PFSK-1 (cell line): ENCODE measurements around the gene GPR55.

Experiments used
- FOXP2 ChIP-seq: optimal IDR thresholded peaks from 2 replicates; pipeline ENCODE3; 2011; ENCODE audit warnings: borderline replicate concordance, control low read depth, inconsistent platforms; ENCODE audit not compliant: insufficient read depth; ENCODE audit errors: extremely low read length, extremely low read depth
- POLR2AphosphoS5 ChIP-seq: IDR thresholded peaks from 2 replicates; pipeline ENCODE4 v1.6.1; 2012; ENCODE audit warnings: low read depth, mild to moderate bottlenecking, control low read depth, low read length, moderate library complexity
- REST ChIP-seq, 2 experiments: IDR thresholded peaks; 2 replicates each; pipeline versions ENCODE4 v1.6.1 to v1.8.0; 2011 to 2012; ENCODE audit warnings: low read depth in 2 of 2, low read length in 2 of 2, control low read depth in 1 of 2, inconsistent platforms in 1 of 2, mild to moderate bottlenecking in 1 of 2, moderate library complexity in 1 of 2; ENCODE audit not compliant: insufficient read depth in 1 of 2
- SIN3A ChIP-seq: IDR thresholded peaks from 2 replicates; pipeline ENCODE4 v1.6.1; 2012; ENCODE audit warnings: mild to moderate bottlenecking, low read length, moderate library complexity, borderline replicate concordance; ENCODE audit not compliant: insufficient read depth
- TAF1 ChIP-seq: IDR thresholded peaks from 2 replicates; pipeline ENCODE4 v1.6.1; 2012; ENCODE audit warnings: low read length, control low read depth, borderline replicate concordance; ENCODE audit not compliant: insufficient read depth

Gene GPR55

GRCh38 chr2:230869914-230870543 is 55.0 kb downstream of the GPR55 start:
- no peak for TF ChIP-seq FOXP2
- TF ChIP-seq TAF1: no peak
- no peak for TF ChIP-seq REST (IDR thresholded peaks at IDR 0.05; ENCODE audit: insufficient read depth in 1 of 2, low read depth in 2 of 2, low read length in 2 of 2)
- TF ChIP-seq SIN3A: no peak
- TF ChIP-seq POLR2AphosphoS5: no peak

- TF ChIP-seq POLR2AphosphoS5 (no peak), REST (IDR thresholded peaks at IDR 0.05; ENCODE audit: insufficient read depth in 1 of 2, low read depth in 2 of 2, low read length in 2 of 2) (no peak), TAF1 (no peak), FOXP2 (no peak), SIN3A (no peak)
Measured at GRCh38 chr2:230868947-230869913, 55.8 kb downstream of the GPR55 start.

GRCh38 chr2:230868161-230868946 is 56.7 kb downstream of the GPR55 start:
- no peak for TF ChIP-seq TAF1
- no peak for TF ChIP-seq FOXP2
- no peak for TF ChIP-seq SIN3A

- TF ChIP-seq REST (IDR thresholded peaks at IDR 0.05; ENCODE audit: insufficient read depth in 1 of 2, low read depth in 2 of 2, low read length in 2 of 2): no peak
- TF ChIP-seq SIN3A: no peak
- TF ChIP-seq FOXP2: no peak
- no peak for TF ChIP-seq TAF1
- TF ChIP-seq POLR2AphosphoS5: no peak
Measured at GRCh38 chr2:230866756-230867523, 58.1 kb downstream of the GPR55 start.
